ENCODE data around the gene KNDC1. TPM values are rescaled to one million over a fixed set of nuclear protein-coding genes. Genes with fewer than 3 reads are reported as not detected.
A peak's percentile ranks its signal among the peaks of the same experiment; 100 is the strongest.

The KNDC1 gene
- total and polyA plus RNA-seq, 2 of the 13 experiments (the other 11 are each of a cell fraction or from before 2014, with no cell fraction given): 0.69 TPM; not detected in 1

GRCh38 chr10:133243593-133243992 is 83.6 kb downstream of the KNDC1 start:
- ATAC-seq (no peak), DNase-seq (ENCODE audit: low spot score) (no peak), FAIRE-seq (no peak)
- in situ Hi-C loops (cut with HindIII; ENCODE audit: extremely low pct_ligation_motif_present, low pct_unique_long_range_greater_than_20kb): no loop called here
- H3K79me2 ChIP-seq (ENCODE audit: insufficient read depth, low read length): no peaks in the 10 kb centered on the region
- H3K27me3 ChIP-seq (ENCODE audit: control insufficient read depth in 1 of 2, insufficient read depth in 2 of 2, low read length in 2 of 2): peaks cover 21 to 67% of the 10 kb centered on the region in 2 experiments; a peak in 4 of 5 replicates
- intact Hi-C loops (cut with micrococcal nuclease; ENCODE audit: unreplicated experiment): no loop called here
- TF ChIP-seq ZNF180 (CRISPR knock-in tag; IDR thresholded peaks at IDR 0.05; ENCODE audit: borderline replicate concordance, low read depth) (no peak), ZNF782 (CRISPR knock-in tag; IDR thresholded peaks at IDR 0.05; ENCODE audit: borderline replicate concordance) (no peak), PHF20 (CRISPR knock-in tag; IDR thresholded peaks at IDR 0.05) (no peak), ERF (CRISPR knock-in tag; IDR thresholded peaks at IDR 0.05) (no peak)
- TF ChIP-seq, protein P1, sequence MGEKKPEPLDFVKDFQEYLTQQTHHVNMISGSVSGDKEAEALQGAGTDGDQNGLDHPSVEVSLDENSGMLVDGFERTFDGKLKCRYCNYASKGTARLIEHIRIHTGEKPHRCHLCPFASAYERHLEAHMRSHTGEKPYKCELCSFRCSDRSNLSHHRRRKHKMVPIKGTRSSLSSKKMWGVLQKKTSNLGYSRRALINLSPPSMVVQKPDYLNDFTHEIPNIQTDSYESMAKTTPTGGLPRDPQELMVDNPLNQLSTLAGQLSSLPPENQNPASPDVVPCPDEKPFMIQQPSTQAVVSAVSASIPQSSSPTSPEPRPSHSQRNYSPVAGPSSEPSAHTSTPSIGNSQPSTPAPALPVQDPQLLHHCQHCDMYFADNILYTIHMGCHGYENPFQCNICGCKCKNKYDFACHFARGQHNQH (CRISPR knock-in tag; IDR thresholded peaks at IDR 0.05): no peak
- H3K27ac ChIP-seq (ENCODE audit: extremely low read length, insufficient read depth, low read length): no peak overlapping the region
- no peaks in the 10 kb centered on the region for H3K9me3 ChIP-seq (ENCODE audit: low read length)
- no peaks in the 10 kb centered on the region for H3K36me3 ChIP-seq (replicated peaks in 1 of 2; ENCODE audit: control insufficient read depth in 1 of 2, insufficient read depth in 2 of 2, low read length in 2 of 2)
- H3K4me3 ChIP-seq (replicated peaks in 1 of 3; ENCODE audit: insufficient read depth in 1 of 3, low read depth in 2 of 3, low read length in 3 of 3): no peak overlapping the region
- no peak overlapping the region for H3K4me2 ChIP-seq (ENCODE audit: low read depth, low read length)
- no peaks in the 10 kb centered on the region for H4K20me1 ChIP-seq (ENCODE audit: insufficient read depth, low read length)
- ChIA-PET POLR2A (no interaction called here), CTCF (ENCODE audit: low intra/inter-chr PET ratio, low total read pairs) (no interaction called here)
- no TSS peak for BruUV-seq (replicated peaks)
- whole genome bisulfite sequencing (ENCODE audit: low lambda C conversion rate): 36% methylated on average over 7 of the region's 14 CpGs
- no peak overlapping the region for H3K9ac ChIP-seq (ENCODE audit: insufficient read depth, low read depth, low read length)
- no peak overlapping the region for H2AFZ ChIP-seq (ENCODE audit: low read length)
- peaks cover 23% of the 10 kb centered on the region for H3K4me1 ChIP-seq (ENCODE audit: insufficient read depth, low read length)

- ChIA-PET CTCF (ENCODE audit: low intra/inter-chr PET ratio, low total read pairs) (no interaction called here), POLR2A (no interaction called here)
- in situ Hi-C loops (cut with HindIII; ENCODE audit: extremely low pct_ligation_motif_present, low pct_unique_long_range_greater_than_20kb) (no loop called here), intact Hi-C loops (cut with micrococcal nuclease; ENCODE audit: unreplicated experiment) (no loop called here)
- no peak overlapping the region for H2AFZ ChIP-seq (ENCODE audit: low read length)
- no TSS peak for BruUV-seq (replicated peaks)
- H3K4me3 ChIP-seq (replicated peaks in 1 of 3; ENCODE audit: insufficient read depth in 1 of 3, low read depth in 2 of 3, low read length in 3 of 3): no peak overlapping the region
- no peaks in the 10 kb centered on the region for H3K36me3 ChIP-seq (replicated peaks in 1 of 2; ENCODE audit: control insufficient read depth in 1 of 2, insufficient read depth in 2 of 2, low read length in 2 of 2)
- H3K9ac ChIP-seq (ENCODE audit: insufficient read depth, low read depth, low read length): no peak overlapping the region
- no peak overlapping the region for H3K27ac ChIP-seq (ENCODE audit: extremely low read length, insufficient read depth, low read length)
- no peak; the same call in 1 of the 3 replicates for ATAC-seq
- peaks cover 28 to 75% of the 10 kb centered on the region in 2 experiments for H3K27me3 ChIP-seq (ENCODE audit: control insufficient read depth in 1 of 2, insufficient read depth in 2 of 2, low read length in 2 of 2)
- DNase-seq (ENCODE audit: low spot score): peak; percentile 41
- H4K20me1 ChIP-seq (ENCODE audit: insufficient read depth, low read length): no peaks in the 10 kb centered on the region
- FAIRE-seq: no peak
- no peaks in the 10 kb centered on the region for H3K9me3 ChIP-seq (ENCODE audit: low read length)
- peak overlapping the region; percentile 41; the same call in 1 of the 2 replicates for H3K4me2 ChIP-seq (ENCODE audit: low read depth, low read length)
- no peaks in the 10 kb centered on the region for H3K79me2 ChIP-seq (ENCODE audit: insufficient read depth, low read length)
- H3K4me1 ChIP-seq (ENCODE audit: insufficient read depth, low read length): peaks cover 33% of the 10 kb centered on the region
- WGBS (ENCODE audit: low lambda C conversion rate): 74% methylated on average over 11 of the region's 33 CpGs
- TF ChIP-seq, protein P2, sequence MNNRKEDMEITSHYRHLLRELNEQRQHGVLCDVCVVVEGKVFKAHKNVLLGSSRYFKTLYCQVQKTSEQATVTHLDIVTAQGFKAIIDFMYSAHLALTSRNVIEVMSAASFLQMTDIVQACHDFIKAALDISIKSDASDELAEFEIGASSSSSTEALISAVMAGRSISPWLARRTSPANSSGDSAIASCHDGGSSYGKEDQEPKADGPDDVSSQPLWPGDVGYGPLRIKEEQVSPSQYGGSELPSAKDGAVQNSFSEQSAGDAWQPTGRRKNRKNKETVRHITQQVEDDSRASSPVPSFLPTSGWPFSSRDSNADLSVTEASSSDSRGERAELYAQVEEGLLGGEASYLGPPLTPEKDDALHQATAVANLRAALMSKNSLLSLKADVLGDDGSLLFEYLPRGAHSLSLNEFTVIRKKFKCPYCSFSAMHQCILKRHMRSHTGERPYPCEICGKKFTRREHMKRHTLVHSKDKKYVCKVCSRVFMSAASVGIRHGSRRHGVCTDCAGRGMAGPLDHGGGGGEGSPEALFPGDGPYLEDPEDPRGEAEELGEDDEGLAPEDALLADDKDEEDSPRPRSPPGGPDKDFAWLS (CRISPR knock-in tag; IDR thresholded peaks at IDR 0.05; ENCODE audit: borderline replicate concordance): no peak
- TF ChIP-seq, protein P3, sequence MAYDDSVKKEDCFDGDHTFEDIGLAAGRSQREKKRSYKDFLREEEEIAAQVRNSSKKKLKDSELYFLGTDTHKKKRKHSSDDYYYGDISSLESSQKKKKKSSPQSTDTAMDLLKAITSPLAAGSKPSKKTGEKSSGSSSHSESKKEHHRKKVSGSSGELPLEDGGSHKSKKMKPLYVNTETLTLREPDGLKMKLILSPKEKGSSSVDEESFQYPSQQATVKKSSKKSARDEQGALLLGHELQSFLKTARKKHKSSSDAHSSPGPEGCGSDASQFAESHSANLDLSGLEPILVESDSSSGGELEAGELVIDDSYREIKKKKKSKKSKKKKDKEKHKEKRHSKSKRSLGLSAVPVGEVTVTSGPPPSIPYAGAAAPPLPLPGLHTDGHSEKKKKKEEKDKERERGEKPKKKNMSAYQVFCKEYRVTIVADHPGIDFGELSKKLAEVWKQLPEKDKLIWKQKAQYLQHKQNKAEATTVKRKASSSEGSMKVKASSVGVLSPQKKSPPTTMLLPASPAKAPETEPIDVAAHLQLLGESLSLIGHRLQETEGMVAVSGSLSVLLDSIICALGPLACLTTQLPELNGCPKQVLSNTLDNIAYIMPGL (CRISPR knock-in tag; IDR thresholded peaks at IDR 0.05; ENCODE audit: borderline replicate concordance in 1 of 2, low read depth in 1 of 2): no peak
- no peak for TF ChIP-seq ZNF713 (CRISPR knock-in tag; IDR thresholded peaks at IDR 0.05)
Observed at GRCh38 chr10:133245439-133246235, 85.6 kb downstream of the KNDC1 start.

Measured in HepG2 (cell line).